ENCODE results near the gene MBTPS1. TPM values are rescaled to one million over a fixed set of nuclear protein-coding genes. Genes with fewer than 3 reads are reported as not detected.

The MBTPS1 gene
- total and polyA plus RNA-seq, 10 of the 15 experiments (the other 5 are each of a cell fraction or from before 2014, with no cell fraction given), result 1.3 to 43.9 (median 35.2) TPM

DNA sequence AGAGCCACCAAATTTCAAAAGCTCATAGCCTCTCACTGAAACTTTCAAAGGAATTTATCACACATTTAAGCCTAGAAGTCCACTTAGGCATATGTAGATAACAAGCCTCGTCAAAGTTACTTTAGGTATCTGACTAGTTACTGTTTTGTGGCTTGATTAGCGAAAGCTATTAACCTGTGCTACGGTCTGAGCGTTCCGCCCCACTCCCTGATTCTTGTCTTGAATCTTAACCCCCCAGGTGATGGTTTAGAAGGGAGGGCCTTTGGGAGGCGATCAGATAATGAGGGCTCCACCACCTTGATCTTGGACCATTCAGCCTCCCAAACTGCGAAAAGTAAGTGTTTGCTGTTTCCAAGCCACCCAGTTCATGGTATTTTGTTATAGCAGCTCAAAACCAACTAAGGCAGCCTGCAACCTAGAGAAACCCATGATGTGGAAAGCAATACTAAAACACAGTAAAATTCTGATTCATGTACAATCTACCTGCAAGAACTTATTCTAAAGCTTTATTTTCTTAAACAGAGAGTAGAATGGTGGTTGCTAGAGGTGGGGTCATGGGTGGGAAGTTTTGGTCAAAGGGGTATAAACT lies 21.1 kb upstream of the MBTPS1 start:
- DNase-seq (ENCODE audit: low read depth, low spot score) (no peak), ATAC-seq (no peak), FAIRE-seq (no peak)
- intact Hi-C loops (cut with micrococcal nuclease; ENCODE audit: unreplicated experiment), result no loop called here
- CTCF ChIA-PET, result interaction anchor here (0.8 to 1.5 kb wide), 5 partner anchors 16 to 332 kb away, joined by 3 read pairs; partner anchors contain the start of gene TAF1C
- Histone ChIP-seq H3K27ac (ENCODE audit: control insufficient read depth, insufficient read depth) (no peak overlapping the region), H3K9ac (ENCODE audit: control insufficient read depth, insufficient read depth, low read length) (no peak overlapping the region), H2AFZ (ENCODE audit: control insufficient read depth, low read depth, low read length) (no peak overlapping the region), H4K20me1 (ENCODE audit: control insufficient read depth, insufficient read depth) (no peaks in the 10 kb centered on the region), H3K4me3 (no peak overlapping the region), H3K79me2 (ENCODE audit: control insufficient read depth, insufficient read depth, low read length) (peaks cover 1% of the 10 kb centered on the region; the same call in 1 of the 2 replicates), H3K4me2 (ENCODE audit: control insufficient read depth, insufficient read depth) (no peak overlapping the region), H3K36me3 (ENCODE audit: control insufficient read depth in 2 of 2, insufficient read depth in 2 of 2, low read length in 1 of 2) (no peaks in the 10 kb centered on the region), H3K9me3 (replicated peaks; ENCODE audit: control insufficient read depth, insufficient read depth, low read length) (no peaks in the 10 kb centered on the region), H3K4me1 (ENCODE audit: control insufficient read depth, insufficient read depth, low read length) (peaks cover 13% of the 10 kb centered on the region), H3K27me3 (replicated peaks in 1 of 2; ENCODE audit: control insufficient read depth in 2 of 2, insufficient read depth in 2 of 2, low read length in 1 of 2) (no peaks in the 10 kb centered on the region)
- BruUV-seq (replicated peaks), result no TSS peak
- POLR2A ChIA-PET, result no interaction called here
- SMC1A ChIA-PET (ENCODE audit: uncharacterized antibody, unreplicated experiment), result interaction anchor here (0.7 to 1.5 kb wide), 3 partner anchors 15 to 58 kb away, joined by 3 to 4 read pairs (median 3); no protein-coding TSS in a partner anchor
- RAD21 ChIA-PET (ENCODE audit: unreplicated experiment), result interaction anchor here (1.8 kb wide), 1 partner anchor 21 kb away, joined by 5 read pairs; the partner anchor contains the start of gene MBTPS1
- TF ChIP-seq WRNIP1 (IDR thresholded peaks at IDR 0.05; ENCODE audit: borderline replicate concordance, low read depth, low read length) (no peak), IRF4 (IDR thresholded peaks at IDR 0.05; ENCODE audit: low read depth, low read length) (no peak)
- WGBS (ENCODE audit: insufficient coverage, insufficient replicate concordance, low lambda C conversion rate, missing lambda C conversion rate), result 93% methylated on average over 7 of the region's 7 CpGs
- in situ Hi-C loops (cut with MboI), result no loop called here

DNA sequence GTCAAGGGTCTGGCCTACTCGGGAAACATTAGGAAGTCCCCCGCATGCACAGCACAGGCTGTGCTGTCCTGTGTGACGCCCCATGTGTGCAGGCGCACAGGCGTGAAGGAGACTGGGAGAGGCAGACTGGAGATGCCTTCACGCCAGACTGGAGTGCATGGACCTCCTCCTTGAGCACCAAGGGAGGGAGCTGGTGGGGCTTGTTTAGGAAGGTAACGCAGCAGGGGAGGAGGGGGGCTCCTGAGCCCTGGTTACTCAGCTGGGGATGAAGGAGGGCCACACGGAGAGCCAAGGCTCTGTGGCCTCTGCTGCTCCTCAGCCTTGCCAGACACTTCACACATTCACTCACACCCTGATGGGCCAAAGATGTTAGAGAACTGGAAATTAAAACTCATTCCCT lies 20.5 kb upstream of the MBTPS1 start:
- Histone ChIP-seq H4K20me1 (ENCODE audit: control insufficient read depth, insufficient read depth) (no peaks in the 10 kb centered on the region), H3K79me2 (ENCODE audit: control insufficient read depth, insufficient read depth, low read length) (peaks cover 1% of the 10 kb centered on the region; the same call in 1 of the 2 replicates), H3K4me1 (ENCODE audit: control insufficient read depth, insufficient read depth, low read length) (peaks cover 13% of the 10 kb centered on the region), H3K9me3 (replicated peaks; ENCODE audit: control insufficient read depth, insufficient read depth, low read length) (no peaks in the 10 kb centered on the region), H3K9ac (ENCODE audit: control insufficient read depth, insufficient read depth, low read length) (no peak overlapping the region), H3K27ac (ENCODE audit: control insufficient read depth, insufficient read depth) (no peak overlapping the region), H2AFZ (ENCODE audit: control insufficient read depth, low read depth, low read length) (no peak overlapping the region), H3K4me3 (no peak overlapping the region), H3K27me3 (replicated peaks in 1 of 2; ENCODE audit: control insufficient read depth in 2 of 2, insufficient read depth in 2 of 2, low read length in 1 of 2) (no peaks in the 10 kb centered on the region), H3K4me2 (ENCODE audit: control insufficient read depth, insufficient read depth) (no peak overlapping the region), H3K36me3 (ENCODE audit: control insufficient read depth in 2 of 2, insufficient read depth in 2 of 2, low read length in 1 of 2) (no peaks in the 10 kb centered on the region)
- WGBS (ENCODE audit: insufficient coverage, insufficient replicate concordance, low lambda C conversion rate, missing lambda C conversion rate), result 89% methylated on average over 8 of the region's 8 CpGs
- no peak for DNase-seq (ENCODE audit: low read depth, low spot score)
- in situ Hi-C loops (cut with MboI) (no loop called here), intact Hi-C loops (cut with micrococcal nuclease; ENCODE audit: unreplicated experiment) (no loop called here)
- CTCF ChIA-PET, result interaction anchor here (0.9 to 1.5 kb wide), 3 partner anchors 15 to 332 kb away, joined by 3 read pairs; partner anchors contain the start of gene TAF1C
- SMC1A ChIA-PET (ENCODE audit: uncharacterized antibody, unreplicated experiment), result interaction anchor here (0.7 to 1.5 kb wide), 2 partner anchors 20 to 57 kb away, joined by 3 to 4 read pairs; no protein-coding TSS in a partner anchor
- no peak for TF ChIP-seq WRNIP1 (IDR thresholded peaks at IDR 0.05; ENCODE audit: borderline replicate concordance, low read depth, low read length)
- no peak for TF ChIP-seq ZNF217 (IDR thresholded peaks at IDR 0.05)
- POLR2A ChIA-PET, result no interaction called here
- no peak for ATAC-seq
- FAIRE-seq, result no peak
- RAD21 ChIA-PET (ENCODE audit: unreplicated experiment), result interaction anchor here (1.8 kb wide), 1 partner anchor 20 kb away, joined by 5 read pairs; the partner anchor contains the start of gene MBTPS1
- no TSS peak for BruUV-seq (replicated peaks)

Data from GM12878 (cell line).